GM21528 (cell line): Measurements from ENCODE around the gene DNAJC15.

Source experiments
- ATAC-seq: cut with Tn5 transposase; IDR thresholded peaks from one replicate; pipeline ENCODE4 v1.9.1; 2021; ENCODE audit warnings: mild to moderate bottlenecking, moderate library complexity; ENCODE audit not compliant: unreplicated experiment, low FRiP score

The DNAJC15 gene

GRCh38 chr13:43118521-43118920, 95.1 kb downstream of the DNAJC15 start:
- ATAC-seq, result no peak

- no peak for ATAC-seq
These were observed 95.8 kb downstream of the DNAJC15 start for GRCh38 chr13:43119206-43119605.

DNA sequence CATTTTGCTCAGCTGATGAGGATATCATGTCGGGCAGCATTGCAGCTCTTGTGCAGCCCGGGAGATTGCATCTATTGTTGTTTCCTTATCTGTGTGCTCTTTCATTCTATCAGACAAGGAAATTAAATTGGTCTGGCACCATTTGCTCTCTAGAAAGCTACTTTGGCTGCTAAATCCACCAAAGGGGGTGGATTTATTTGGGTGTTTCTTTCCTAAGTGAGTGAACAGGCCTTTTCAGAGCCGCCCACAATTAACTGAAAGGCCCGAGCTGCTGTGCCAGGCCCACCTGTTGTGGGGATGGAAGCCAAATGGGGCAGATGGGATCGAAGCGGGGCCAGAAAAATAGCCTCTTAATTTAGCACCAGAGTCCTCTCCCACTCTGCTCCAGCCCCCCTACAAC, 99.4 kb downstream of the DNAJC15 start:
- no peak for ATAC-seq

DNA sequence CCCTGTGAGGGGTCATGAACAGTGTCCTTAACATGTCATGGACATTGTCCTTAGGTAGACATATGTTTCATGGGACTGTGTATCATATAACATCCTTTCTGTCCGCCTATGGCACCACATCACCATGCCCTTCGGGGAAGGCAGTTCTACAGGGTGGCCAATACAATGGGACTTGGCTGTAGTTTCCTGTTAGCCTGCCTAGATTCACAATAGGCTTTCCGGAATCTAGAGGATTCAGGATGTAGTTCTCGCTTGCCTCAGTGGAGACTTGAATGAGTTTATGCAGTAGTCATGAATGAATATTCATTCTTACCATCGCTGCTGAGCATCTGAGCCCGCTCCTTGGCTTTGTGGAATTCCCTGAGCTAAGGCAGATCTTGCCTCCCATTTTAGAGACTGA, 100.5 kb downstream of the DNAJC15 start:
- no peak for ATAC-seq

DNA sequence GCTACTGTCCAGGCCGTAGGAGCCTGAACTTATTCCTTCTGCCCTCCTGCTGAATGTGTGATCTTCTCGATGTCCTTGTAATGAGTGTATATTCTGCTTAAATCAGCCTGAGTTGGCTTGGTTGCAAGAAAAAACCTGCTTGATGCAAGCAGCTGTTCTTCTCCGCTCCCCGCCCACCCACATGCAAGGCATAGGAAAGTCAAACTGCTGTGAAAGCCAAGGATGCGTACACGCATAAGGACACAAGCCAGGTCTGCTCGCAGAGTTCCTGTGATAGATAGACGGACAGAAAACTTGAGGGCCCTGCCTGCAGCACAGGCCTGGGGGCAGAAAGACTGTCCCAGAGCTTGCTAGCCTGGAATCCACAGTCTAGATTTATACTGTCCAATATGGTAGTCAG, 101.1 kb downstream of the DNAJC15 start:
- no peak for ATAC-seq

GRCh38 chr13:43126420-43126819, 103.0 kb downstream of the DNAJC15 start:
- ATAC-seq, result no peak

GRCh38 chr13:43127103-43127798, 103.9 kb downstream of the DNAJC15 start:
- ATAC-seq, result no peak

DNA sequence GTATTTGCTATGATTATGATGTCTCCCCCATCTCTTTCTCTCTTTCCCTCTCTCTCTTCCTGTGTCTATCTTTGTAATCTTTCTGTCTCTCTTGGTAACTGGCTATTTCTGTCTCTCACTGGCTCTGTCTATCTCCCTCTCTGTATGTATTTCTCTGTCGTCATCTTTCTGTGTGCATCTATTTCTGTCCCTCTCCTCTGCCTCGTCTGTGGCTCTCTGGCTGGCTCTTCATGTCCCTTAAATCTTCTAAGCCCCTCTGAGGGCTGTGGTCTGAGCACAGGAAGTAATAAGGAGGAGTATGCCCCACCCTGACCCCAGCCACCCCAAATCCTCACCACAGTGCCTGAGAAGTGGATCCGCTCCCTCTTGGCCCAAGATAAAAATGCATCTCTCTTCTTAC, 104.4 kb downstream of the DNAJC15 start:
- ATAC-seq, result no peak

- ATAC-seq, result no peak
These were observed 105.1 kb downstream of the DNAJC15 start for GRCh38 chr13:43128504-43128961.

- ATAC-seq, result no peak
These were observed 105.7 kb downstream of the DNAJC15 start for GRCh38 chr13:43129066-43129465.

DNA sequence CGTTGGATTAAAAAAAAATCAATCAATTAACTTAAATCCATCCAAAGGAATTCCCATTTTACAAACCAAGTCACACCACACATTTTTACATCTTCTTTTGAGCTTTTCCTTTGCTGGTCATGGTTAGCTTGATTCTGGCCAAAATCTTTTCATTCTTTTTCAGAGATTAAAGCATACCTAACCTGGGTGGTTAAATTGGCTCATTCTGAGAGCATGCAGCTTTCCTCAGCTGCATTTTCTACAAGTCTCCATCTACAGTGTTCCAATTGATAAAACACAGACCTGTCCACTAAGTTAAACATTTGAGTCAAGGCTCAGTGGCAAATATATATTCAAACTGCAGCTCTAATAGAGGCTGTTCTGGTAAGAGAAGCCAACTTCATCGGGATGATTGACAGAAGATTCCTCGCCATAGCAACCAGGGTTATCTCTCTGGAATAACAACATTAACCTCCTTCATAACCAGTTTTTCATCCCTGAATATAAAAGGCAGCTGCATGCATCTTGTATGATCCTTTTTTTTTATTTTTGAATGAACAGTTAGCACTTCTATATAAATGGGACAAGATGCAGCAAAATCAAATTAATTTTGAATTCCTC, 106.2 kb downstream of the DNAJC15 start:
- ATAC-seq, result no peak

DNA sequence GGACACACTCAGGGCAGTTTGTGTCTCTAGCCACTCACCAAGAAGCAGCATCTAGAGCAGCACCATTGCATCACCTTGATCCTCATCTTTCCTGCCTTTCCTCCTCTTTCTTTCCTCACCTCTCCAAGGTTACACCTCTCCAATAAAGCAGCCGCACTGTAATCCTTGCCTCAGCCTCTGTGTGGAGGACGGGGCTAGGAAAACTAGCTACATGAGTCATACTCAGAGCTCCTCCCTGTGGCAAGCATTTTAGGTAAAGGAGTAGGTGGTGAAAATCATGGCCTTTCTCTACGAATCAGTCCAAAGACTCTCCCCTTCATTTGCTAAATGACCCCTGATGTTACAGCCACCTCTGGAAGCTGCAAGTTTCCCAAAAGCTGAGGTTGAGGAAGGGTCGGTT, 108.9 kb downstream of the DNAJC15 start:
- no peak for ATAC-seq

DNA sequence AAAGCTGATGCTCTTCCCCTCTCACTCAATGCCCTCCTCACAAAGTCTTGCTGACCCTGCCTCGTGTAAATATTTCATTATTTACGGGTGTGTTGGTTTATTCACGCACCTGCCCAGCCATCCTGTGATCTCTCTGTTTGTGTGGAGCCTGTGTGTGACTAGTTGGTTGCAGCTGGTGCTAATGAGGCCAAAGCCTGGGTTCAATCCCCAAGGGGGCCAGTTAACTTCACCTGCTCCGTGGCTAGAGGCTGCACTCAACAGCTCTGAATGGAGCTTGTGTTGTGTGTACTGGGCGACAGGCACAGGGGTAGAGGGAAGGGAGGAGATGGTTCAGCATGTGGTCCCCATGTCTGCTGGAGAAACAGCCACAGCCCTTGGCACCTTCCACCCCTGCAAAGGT, 109.5 kb downstream of the DNAJC15 start:
- ATAC-seq, result no peak

- ATAC-seq, result no peak
These were observed 110.4 kb downstream of the DNAJC15 start for GRCh38 chr13:43133792-43134191.

DNA sequence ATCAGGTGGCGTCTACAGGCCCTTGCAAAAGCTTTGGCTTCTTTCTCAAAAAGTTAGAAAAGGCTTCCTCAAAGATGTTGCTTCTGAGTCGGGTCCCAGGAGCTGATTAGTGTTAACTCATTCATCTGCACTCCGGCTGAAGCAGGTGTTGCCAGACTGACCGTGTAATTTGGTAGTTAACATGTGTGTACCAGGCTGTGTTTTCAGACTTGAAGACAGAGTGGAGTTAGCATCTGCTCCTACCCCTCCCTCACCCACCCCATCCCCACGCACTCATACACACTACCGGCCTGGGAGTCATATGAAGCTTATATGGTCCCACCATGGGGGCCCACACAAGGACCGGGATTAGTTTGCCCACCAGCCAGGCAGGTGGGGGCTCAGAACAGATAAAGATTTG, 111.5 kb downstream of the DNAJC15 start:
- no peak for ATAC-seq

- no peak for ATAC-seq
These were observed 112.1 kb downstream of the DNAJC15 start for GRCh38 chr13:43135516-43135915.

GRCh38 chr13:43136920-43137575, 113.7 kb downstream of the DNAJC15 start:
- no peak for ATAC-seq

DNA sequence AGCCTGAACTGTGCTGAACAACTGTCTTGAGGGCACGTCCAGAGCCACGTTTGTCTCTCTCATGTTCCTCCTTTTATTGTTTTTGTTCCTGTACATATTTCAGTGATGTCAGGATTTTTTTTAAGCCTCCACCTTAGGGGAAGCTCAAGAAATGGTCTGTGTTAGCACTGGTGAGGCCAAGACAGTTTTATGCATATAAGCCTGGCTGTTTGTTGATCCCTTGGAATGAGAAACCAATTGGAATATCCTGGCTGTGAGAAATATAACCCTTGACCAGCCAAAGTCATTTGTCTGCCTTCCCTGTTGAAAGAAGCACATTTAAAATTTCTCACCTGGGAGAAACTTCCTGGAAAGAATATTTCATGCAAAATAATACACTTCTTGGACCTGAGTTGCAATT, 115.8 kb downstream of the DNAJC15 start:
- no peak for ATAC-seq

DNA sequence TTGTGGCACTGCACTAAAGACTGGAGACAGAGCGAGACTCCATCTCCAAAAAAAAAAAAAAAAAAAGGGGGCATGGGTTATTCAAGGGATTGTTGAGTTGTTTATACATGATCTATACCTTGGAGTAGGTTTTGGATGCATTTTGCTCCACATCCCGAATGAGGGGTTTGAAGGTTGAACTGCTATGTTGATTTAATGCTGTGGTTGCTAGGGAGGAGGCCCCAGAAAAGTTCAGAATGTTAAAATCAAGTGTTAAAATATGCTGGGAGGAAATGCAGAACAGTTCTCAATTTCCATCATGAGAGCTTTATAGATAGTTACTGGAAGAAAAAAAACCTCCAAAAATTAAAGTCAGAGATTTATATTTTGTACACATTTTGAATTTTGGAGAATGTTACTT, 116.5 kb downstream of the DNAJC15 start:
- no peak for ATAC-seq

GRCh38 chr13:43140985-43141384, 117.6 kb downstream of the DNAJC15 start:
- ATAC-seq, result no peak

DNA sequence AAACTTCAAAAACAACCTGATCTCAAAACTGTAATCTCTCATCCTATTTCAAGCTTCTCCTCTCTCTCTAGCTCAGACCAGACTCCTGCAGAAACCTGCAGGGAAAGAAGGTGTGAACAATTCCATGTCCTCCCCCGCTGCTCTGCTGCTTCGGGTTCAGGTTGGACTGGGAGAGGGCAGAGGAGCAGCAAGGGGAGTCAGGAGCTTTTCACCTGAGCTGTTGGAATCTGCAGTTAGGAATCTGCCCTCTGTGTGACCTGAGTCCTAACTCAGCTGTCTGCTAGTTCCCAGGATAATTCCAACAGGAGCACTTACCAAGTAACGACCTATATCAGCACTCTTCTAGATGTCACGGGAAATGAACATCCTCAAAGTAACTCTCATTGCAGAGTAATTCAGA, 118.3 kb downstream of the DNAJC15 start:
- ATAC-seq, result no peak

- ATAC-seq, result no peak
These were observed 120.2 kb downstream of the DNAJC15 start for GRCh38 chr13:43143591-43143990.
